Heart right ventricle (tissue), 16 donors: ENCODE results near the gene FOXE3. TPM values are rescaled to one million over a fixed set of nuclear protein-coding genes. Genes with fewer than 3 reads are reported as not detected.
"Not testable (repeated sequence)": the region's sequence is repeated elsewhere in the genome, so short reads cannot be mapped to it uniquely, and the experiment has no call there.

Experiments
- ATAC-seq, 8 donors: fragments of 200-7000 bp; cut with Tn5 transposase; one replicate each; pipeline ENCODE4 v1.9.1; 2020; ENCODE audit warnings: mild to moderate bottlenecking in 8 of 8, moderate library complexity in 8 of 8, moderate number of reproducible peaks in 1 of 8
- DNase-seq, 2 donors: peaks; one replicate each; pipeline ENCODE4 v3.0.0-alpha.2; 2020
- H3K27ac ChIP-seq, 10 donors: fragments of 200-600 bp; sonication (generic) in 2 of 10; one replicate each; pipeline versions ENCODE4 v1.5.0 to v1.8.0; 2020 to 2022; ENCODE audit warnings: mild to moderate bottlenecking in 3 of 10
- H3K27me3 ChIP-seq, 7 donors: fragments of 200-600 bp; one replicate each; pipeline ENCODE4 v1.8.0; 2021 to 2022; ENCODE audit warnings: mild to moderate bottlenecking in 2 of 7
- H3K36me3 ChIP-seq, 9 donors: fragments of 200-600 bp; sonication (generic) in 1 of 9; one replicate each; pipeline versions ENCODE4 v1.5.0 to v1.8.0; 2020 to 2022; ENCODE audit warnings: mild to moderate bottlenecking in 2 of 9
- H3K4me1 ChIP-seq, 9 donors: fragments of 200-600 bp; sonication (generic) in 1 of 9; one replicate each; pipeline versions ENCODE4 v1.5.0 to v1.8.0; 2020 to 2022; ENCODE audit warnings: mild to moderate bottlenecking in 4 of 9
- H3K4me3 ChIP-seq, 10 donors: fragments of 200-600 bp; sonication (generic) in 2 of 10; one replicate each; pipeline versions ENCODE4 v1.5.0 to v1.8.0; 2020 to 2022; ENCODE audit warnings: mild to moderate bottlenecking in 7 of 10, moderate library complexity in 2 of 10
- H3K9me3 ChIP-seq, 11 donors: fragments of 200-600 bp in 10 of 11; sonication (generic) in 2 of 11; one replicate each; pipeline versions ENCODE4 v1.5.0 to v1.8.0; 2013 to 2022; ENCODE audit warnings: mild to moderate bottlenecking in 2 of 11, control low read depth in 1 of 11, moderate library complexity in 1 of 11
- WGBS, 2 donors: extraction: QIAGEN DNeasy Blood & Tissue Kit; methylation state at CpG; one replicate each; pipeline ENCODE4 v1.1.7; 2013; ENCODE audit warnings: inconsistent platforms in 1 of 2; 5-methylcytosine and 5-hydroxymethylcytosine counted together
- intact Hi-C, 10 donors: fragments of 100-400 bp; cut with DNase I; formaldehyde crosslinking; loops; one replicate each; pipeline versions ENCODE4 v1.11.1 to v1.14.2; 2022
- polyA plus RNA-seq, 2 donors: library from polyadenylated mRNA; stranded (reverse); fragments of 200-250 nt; gene quantifications; one replicate each; pipeline ENCODE4 v1.2.3, GENCODE V29; 2013
- total RNA-seq, 10 donors: library from RNA; stranded (reverse); fragmentation: NEBNext Ultra II Directional in 3 of 10; extraction: Animal tissue kit (Norgen Biotek cat#: 25700) in 3 of 10; gene quantifications; one replicate each; pipeline versions ENCODE4 v1.2.1 to v1.2.4, GENCODE V29; 2021 to 2023
- TF ChIP-seq, protein P1 (sequence below), 9 donors: fragments of 200-600 bp; sonication (generic) in 2 of 9; IDR thresholded peaks; one replicate each; pipeline versions ENCODE4 v1.5.0 to v1.8.0; 2021 to 2022; ENCODE audit warnings: antibody characterized with exemption in 9 of 9, mild to moderate bottlenecking in 5 of 9, moderate library complexity in 1 of 9
- donor health status: Arrhythmogenic right ventricular cardiomyopathy.
- donor health status: ischemic (EF 13 %, LVEDD 7.1; RV severe dilation, severe dysfunction).
- donor health status: healthy with polysubstance abuse.
- donor health status: DM: no; HTN: yes; CAD: no.
- donor health status: DM: no; HTN: no; CAD: no.
- donor health status: ischemic (EF 25% LVEDD 6.9; RV normal size, moderate dysfunction).
- donor health status: ischemic (EF 25% LVEDD 5.7; RV mildly dilated, moderate dysfunction).
- donor health status: healthy.
- donor health status: DM: yes; HTN: yes; CAD: no.
- donor health status: Ischemic cardiomyopathy.
- donor health status: ischemic (EF 35%, LVEDD 5.7; RV mildly dilated, moderate dysfunction).
- donor health status: nonischemic (EF 11% LVEDD 7.7; RV severe dilation, severe dysfunction).
- donor health status: DM: yes; HTN: yes; CAD: no.
- donor health status: PGD.
- donor health status: ischemic (EF 29% LVEDD 5.4; RV normal size, mild dysfunction).
- donor health status: nonischemic (EF 23%, LVEDD 6.1; RV moderate dilation, normal function).

FOXE3 gene
- total and polyA plus RNA-seq, 12 donors = 0.03 TPM; not detected in 11

DNA sequence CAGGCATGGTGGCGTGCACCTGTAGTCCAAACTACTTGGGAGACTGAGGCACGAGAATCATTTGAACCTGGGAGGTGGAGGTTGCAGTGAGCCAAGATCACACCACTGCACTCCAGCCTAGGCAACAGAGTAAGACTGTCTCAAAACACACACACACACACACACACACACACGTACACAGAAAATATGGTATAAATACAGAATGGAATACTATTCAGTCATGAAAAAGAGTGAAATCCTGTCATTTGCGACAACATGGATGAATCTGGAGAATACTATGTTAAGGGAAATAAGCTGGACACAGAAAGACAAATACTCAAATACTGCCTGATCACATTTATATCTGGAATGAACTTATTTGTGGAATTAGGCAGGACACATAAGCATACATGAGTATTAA is 40.2 kb downstream of the FOXE3 start:
- no peak overlapping the region for H3K27ac ChIP-seq
- H3K36me3 ChIP-seq = no peaks in the 10 kb centered on the region
- no peak for DNase-seq
- no peaks in the 10 kb centered on the region for H3K4me1 ChIP-seq
- H3K27me3 ChIP-seq = peaks cover 0 to 99% (median 85%) of the 10 kb centered on the region in 7 donors
- 70 to 84% methylated on average over 4 of the region's 4 CpGs for WGBS, 2 donors
- no peak overlapping the region for H3K4me3 ChIP-seq
- intact Hi-C loops = no loop called here
- ATAC-seq = no peak
- TF ChIP-seq, protein P1, sequence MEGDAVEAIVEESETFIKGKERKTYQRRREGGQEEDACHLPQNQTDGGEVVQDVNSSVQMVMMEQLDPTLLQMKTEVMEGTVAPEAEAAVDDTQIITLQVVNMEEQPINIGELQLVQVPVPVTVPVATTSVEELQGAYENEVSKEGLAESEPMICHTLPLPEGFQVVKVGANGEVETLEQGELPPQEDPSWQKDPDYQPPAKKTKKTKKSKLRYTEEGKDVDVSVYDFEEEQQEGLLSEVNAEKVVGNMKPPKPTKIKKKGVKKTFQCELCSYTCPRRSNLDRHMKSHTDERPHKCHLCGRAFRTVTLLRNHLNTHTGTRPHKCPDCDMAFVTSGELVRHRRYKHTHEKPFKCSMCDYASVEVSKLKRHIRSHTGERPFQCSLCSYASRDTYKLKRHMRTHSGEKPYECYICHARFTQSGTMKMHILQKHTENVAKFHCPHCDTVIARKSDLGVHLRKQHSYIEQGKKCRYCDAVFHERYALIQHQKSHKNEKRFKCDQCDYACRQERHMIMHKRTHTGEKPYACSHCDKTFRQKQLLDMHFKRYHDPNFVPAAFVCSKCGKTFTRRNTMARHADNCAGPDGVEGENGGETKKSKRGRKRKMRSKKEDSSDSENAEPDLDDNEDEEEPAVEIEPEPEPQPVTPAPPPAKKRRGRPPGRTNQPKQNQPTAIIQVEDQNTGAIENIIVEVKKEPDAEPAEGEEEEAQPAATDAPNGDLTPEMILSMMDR (IDR thresholded peaks at IDR 0.05) = no peak
- no peaks in the 10 kb centered on the region for H3K9me3 ChIP-seq

DNA sequence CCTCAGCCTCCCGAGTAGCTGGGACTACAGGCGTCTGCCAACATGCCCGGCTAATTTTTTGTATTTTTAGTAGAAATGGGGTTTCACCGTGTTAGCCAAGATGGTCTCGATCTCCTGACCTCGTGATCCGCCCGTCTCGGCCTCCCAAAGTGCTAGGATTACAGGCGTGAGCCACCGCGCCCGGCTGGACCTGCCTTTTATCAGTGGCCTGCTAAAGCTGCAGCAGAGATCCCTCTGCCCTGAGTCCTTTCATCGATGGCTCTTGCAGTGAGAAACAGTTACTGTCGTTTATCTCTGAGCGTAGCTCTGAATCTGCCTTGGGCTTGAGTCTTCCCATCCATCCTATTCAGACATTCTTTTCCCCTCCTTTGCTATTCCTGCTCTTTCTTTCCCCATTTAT is 41.5 kb downstream of the FOXE3 start:
- H3K9me3 ChIP-seq, H3K27ac ChIP-seq, H3K4me3 ChIP-seq, DNase-seq, H3K36me3 ChIP-seq, ATAC-seq, intact Hi-C loops, H3K4me1 ChIP-seq: not testable (repeated sequence)
- 75 to 81% methylated on average over 9 to 16 of the region's 16 CpGs for WGBS, 2 donors
- peaks cover 0 to 99% (median 85%) of the 10 kb centered on the region in 7 donors for H3K27me3 ChIP-seq

DNA sequence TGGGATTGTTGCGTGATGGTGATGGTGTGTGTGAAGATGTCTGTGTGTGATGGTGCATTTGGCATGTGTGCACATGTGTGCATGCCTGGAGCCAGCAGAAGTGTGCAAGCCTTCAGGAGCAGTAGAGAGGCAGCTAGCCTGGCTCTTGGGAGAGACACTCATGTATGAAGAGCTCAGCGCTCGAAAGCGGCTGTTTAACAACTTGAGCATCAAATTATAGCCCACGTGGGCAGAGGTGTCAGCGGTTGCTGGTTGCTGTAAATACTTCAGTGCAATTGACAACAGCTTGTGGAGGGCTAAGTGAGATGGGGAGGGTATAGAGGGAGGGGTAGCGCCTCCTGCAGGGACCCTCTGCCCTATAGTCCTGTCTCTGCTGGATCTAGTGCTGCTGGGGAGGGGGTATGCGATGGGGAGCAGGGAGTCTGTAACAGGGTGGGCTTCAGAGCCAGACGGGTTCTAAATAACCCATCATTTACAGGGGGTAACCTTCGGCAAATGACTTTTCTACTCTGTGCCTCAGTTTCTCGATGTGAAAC is 43.2 kb downstream of the FOXE3 start:
- WGBS, 2 donors = 26 to 27% methylated on average over 11 of the region's 11 CpGs
- H3K36me3 ChIP-seq = no peaks in the 10 kb centered on the region
- TF ChIP-seq, protein P1 (IDR thresholded peaks at IDR 0.05) = no peak
- H3K4me3 ChIP-seq = no peak overlapping the region
- no peak overlapping the region for H3K27ac ChIP-seq
- H3K9me3 ChIP-seq = no peaks in the 10 kb centered on the region
- ATAC-seq (no peak), DNase-seq (no peak)
- H3K4me1 ChIP-seq = no peaks in the 10 kb centered on the region
- intact Hi-C loops = no loop called here
- peaks cover 0 to 100% (median 84%) of the 10 kb centered on the region in 7 donors for H3K27me3 ChIP-seq

DNA sequence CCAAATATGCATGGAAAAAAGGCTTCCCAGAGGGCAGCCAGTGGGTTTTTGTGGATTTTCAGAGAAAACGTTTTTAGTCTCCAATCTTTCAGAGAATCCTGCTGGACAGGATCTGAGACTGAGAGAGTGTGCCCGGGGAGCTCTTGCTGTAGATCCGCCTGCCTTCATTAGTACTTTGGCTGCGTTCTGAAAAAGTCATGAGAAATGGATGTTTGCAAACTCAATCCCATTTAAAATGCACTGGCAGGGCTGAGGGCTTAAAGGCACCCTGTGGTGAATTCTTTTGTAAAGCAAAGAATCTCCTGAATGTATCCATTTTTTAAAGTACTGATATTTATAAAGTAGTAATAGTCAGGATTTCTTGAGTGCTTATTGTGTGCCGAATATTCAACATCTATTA is 44.0 kb downstream of the FOXE3 start:
- WGBS, 2 donors = 16 to 19% methylated on average over 5 of the region's 5 CpGs
- Histone ChIP-seq H3K36me3 (no peaks in the 10 kb centered on the region), H3K4me3 (no peak overlapping the region), H3K4me1 (no peaks in the 10 kb centered on the region), H3K27ac (no peak overlapping the region), H3K27me3 (peaks cover 0 to 93% (median 88%) of the 10 kb centered on the region in 7 donors), H3K9me3 (no peaks in the 10 kb centered on the region)
- no peak for DNase-seq
- no peak for ATAC-seq
- intact Hi-C loops = no loop called here
- TF ChIP-seq, protein P1 (IDR thresholded peaks at IDR 0.05) = no peak

DNA sequence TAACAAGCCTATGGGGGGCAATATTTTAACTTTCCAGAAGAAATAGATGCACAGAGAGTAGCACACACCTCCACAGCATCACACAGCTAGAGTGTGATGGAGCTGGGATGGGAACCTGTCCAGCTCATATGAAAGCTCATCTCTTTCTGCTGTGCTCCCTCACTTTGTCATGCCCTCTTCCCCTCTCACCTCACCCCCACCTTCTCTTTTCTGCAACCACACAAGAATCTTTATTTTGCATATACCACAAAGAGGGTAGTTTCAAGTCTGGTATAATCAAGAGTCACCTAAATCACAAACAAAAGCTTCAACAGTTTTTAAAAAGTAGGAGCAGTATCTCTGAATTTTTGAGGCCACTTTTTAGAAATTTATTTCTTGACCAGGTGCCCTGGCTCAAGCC is 44.4 kb downstream of the FOXE3 start:
- TF ChIP-seq, protein P1 (IDR thresholded peaks at IDR 0.05) = no peak
- H3K27me3 ChIP-seq = peaks cover 0 to 89% (median 84%) of the 10 kb centered on the region in 7 donors
- H3K4me3 ChIP-seq = no peak overlapping the region
- H3K36me3 ChIP-seq = no peaks in the 10 kb centered on the region
- no peak for DNase-seq
- no peaks in the 10 kb centered on the region for H3K4me1 ChIP-seq
- ATAC-seq = no peak
- intact Hi-C loops = no loop called here
- H3K9me3 ChIP-seq = no peaks in the 10 kb centered on the region
- no peak overlapping the region for H3K27ac ChIP-seq
